Left renal pelvis (tissue), 4 donors: ENCODE measurements around the gene PLCZ1. TPM values are rescaled to one million over a fixed set of nuclear protein-coding genes. Genes with fewer than 3 reads are reported as not detected.
"Not testable (repeated sequence)": the region's sequence is repeated elsewhere in the genome, so short reads cannot be mapped to it uniquely, and the experiment has no call there.

Experiments used
- DNase-seq, 4 donors: peaks; one replicate each; pipeline ENCODE4 v3.0.0-alpha.2; 2013; ENCODE audit warnings: low read depth in 4 of 4, low spot score in 3 of 4
- polyA plus RNA-seq, 4 donors: library from polyadenylated mRNA; unstranded; fragments of 120-200 nt; gene quantifications; one replicate each; pipeline ENCODE4 v1.2.1, GENCODE V29; 2013; ENCODE audit not compliant: insufficient read length in 4 of 4

Gene PLCZ1
- under 1 TPM in 3 of 4 donors, not detected in 1; 0.23 to 0.73 (median 0.61) TPM for polyA plus RNA-seq

- no peak for DNase-seq
Measured at GRCh38 chr12:18737819-18738218, at the start of gene PLCZ1, which contains the start of gene CAPZA3. Gene PLCZ1, minus strand, starts transcription at chr12:18738012. Its CDS starts 641 bp downstream, at chr12:18737371. Gene CAPZA3, plus strand, starts transcription at chr12:18738119. Its CDS starts 150 bp downstream, at chr12:18738269.

GRCh38 chr12:18785465-18785864 lies 47.7 kb upstream of the PLCZ1 start:
- DNase-seq = not testable (repeated sequence)

DNA sequence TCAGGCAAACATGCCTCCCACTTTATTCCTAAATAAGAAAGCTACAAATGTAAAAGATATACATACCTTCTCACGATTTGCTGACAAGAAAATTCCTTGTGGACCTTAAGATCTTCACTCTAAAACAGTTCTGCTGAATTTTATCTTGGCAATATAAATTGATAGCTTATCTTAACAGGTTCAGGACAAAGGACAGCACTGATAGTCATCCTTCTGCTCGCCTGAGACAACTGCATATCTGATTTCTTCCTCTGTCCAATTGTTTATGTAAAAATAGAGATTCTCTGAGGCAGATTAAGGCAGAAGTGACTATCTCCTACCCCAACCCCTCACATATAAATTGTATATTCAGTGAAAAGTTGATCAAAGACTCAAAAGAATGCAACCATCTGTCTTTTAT lies 45.0 kb upstream of the PLCZ1 start:
- DNase-seq = no peak

DNA sequence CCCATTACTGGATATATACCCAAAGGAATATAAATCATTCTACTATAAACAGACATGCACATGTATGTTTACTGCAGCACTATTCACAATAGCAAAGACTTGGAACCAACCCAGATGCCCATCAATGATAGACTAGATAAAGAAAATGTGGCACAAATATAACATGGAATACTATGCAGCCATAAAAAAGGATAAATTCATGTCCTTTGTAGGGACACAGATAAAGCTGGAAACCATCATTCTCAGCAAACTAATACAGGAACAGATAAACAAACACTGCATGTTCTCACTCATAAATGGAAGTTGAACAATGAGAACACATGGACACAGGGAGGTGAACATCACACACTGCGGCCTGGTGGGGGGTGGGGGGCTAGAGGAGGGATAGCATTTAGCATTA lies 28.7 kb upstream of the PLCZ1 start:
- DNase-seq = not testable (repeated sequence)

- DNase-seq = no peak
Measured at GRCh38 chr12:18755341-18755740, 17.5 kb upstream of the PLCZ1 start.

GRCh38 chr12:18754124-18754707 lies 16.4 kb upstream of the PLCZ1 start:
- DNase-seq = no peak

DNA sequence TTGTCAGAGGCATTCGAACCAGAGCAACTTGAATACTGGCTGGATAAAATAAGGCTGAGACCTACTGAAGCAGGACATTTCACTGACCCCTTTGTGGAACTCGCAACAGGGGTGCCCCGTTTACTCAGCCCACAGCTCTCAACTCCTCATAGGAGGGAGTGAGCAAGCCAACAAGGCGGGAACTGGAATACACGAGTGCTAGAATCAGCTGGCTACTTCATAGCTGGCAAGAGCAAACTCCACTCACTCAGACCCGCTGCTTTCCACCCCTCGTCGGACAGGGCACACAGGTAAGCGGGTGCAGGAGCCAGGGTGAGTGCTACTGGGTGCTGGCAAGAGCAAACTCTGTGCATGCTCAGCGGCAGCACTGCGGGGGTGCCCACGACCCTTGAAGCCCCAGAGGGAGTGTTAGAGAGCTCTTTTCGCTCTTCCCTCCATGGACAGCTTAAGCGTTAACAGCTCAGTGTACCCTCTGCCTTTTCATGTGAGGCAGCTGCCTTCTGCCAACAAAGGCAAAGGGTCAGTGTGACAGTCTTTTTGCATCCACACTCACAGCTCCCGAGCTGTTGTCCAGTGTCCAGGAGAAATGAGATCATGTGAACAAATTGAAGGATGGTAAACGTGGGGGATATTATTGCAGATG lies 15.8 kb upstream of the PLCZ1 start:
- DNase-seq = no peak

- no peak for DNase-seq
Measured at GRCh38 chr12:18752947-18753346, 15.1 kb upstream of the PLCZ1 start.

GRCh38 chr12:18752280-18752920 lies 14.6 kb upstream of the PLCZ1 start:
- no peak for DNase-seq

- DNase-seq = no peak
Measured at GRCh38 chr12:18751866-18752265, 14.1 kb upstream of the PLCZ1 start.

- DNase-seq = no peak
Measured at GRCh38 chr12:18750085-18750484, 12.3 kb upstream of the PLCZ1 start.

DNA sequence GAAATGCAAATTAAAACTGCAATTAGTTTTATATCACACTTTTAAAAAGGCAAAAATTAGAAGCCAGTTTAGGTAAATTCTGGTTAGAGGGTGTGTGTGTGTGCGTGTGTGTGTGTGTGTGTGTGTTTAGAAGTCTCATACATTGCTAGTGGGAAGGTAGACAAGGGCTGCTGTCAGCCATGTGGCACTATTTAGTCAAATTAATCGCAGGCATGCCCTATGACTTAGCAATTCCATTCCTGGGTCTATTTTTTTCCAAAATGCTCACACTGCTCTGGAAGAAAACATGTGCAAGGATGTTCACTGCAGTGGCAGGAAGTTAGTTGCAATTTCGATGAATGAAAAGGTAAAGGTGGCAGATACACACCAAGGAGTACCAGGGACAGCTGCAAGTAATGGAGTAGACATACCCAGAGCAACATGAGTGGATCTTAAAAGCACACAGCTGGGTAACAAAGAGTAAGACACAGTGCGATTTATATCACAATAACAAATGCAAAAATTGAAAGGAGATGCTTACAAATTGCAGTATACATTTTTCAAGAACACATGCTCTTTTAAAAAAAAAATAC lies 11.7 kb upstream of the PLCZ1 start:
- DNase-seq = no peak

- no peak for DNase-seq
Measured at GRCh38 chr12:18747895-18748294, 10.1 kb upstream of the PLCZ1 start.

GRCh38 chr12:18731156-18731555 lies 6.7 kb downstream of the PLCZ1 start:
- DNase-seq = no peak

GRCh38 chr12:18723752-18724151 lies 14.1 kb downstream of the PLCZ1 start:
- no peak for DNase-seq

- DNase-seq = no peak
Measured at GRCh38 chr12:18721452-18721851, 16.4 kb downstream of the PLCZ1 start.

DNA sequence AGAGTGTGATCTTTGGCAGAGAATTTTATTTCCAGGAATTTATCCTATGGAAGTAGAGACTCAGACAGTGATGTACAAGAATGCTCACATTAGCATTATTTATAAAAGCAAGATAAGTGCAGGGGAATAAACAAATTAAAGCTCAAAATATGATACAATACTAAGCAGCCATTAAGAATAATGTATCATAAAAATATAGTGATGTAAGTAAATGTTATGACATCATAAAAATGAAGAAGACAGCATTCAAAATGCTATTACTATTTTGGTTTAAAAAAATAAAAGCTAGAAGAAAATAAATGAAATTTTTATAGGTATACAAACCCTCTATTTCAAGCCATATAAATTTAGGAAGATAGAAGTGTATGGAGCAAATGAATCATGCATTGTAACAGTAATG lies 17.1 kb downstream of the PLCZ1 start:
- no peak for DNase-seq

DNA sequence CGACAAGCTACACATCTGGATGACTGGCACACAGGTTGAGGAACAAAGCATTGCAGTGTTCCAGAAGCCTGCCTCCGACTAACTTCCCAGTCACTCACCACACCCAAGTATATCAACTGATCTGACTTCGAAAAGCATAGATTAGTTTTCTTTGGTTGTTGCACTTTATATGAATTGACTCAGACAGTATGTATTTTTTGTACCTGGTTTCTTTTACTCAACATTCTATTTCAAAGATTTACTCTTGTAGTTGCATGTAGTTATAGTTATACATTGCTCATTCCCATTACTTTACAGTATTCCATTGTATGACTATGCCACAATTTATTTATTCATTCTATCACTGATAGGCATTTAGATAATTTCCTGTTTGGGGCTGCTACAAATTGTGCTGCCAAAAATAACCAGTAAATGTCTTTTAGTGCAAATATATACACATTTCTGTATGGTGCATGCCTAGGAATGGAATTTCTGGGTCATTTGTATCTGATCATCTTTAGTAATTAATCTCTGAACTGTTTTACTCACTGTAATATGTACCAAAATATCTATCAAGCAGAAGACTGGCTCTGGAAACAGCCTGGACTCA lies 17.8 kb downstream of the PLCZ1 start:
- DNase-seq = no peak

DNA sequence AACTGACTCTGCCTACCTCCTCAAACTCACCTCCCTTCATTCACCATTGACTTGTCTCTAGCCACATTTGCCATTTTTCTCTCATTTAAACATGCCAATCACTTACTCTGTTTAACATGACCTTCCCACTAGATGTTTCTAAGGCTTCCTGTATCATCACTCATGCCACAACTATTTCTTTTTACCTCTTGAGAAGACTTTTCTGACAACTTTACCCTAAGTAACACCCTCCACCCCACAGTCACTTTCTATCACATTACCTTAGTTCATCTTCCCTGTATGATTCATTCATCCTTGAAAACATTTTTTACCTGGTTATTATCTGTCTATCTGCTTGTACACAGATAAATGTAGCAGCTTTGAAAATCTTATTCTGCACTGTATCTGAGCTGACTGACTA lies 19.4 kb downstream of the PLCZ1 start:
- no peak for DNase-seq

GRCh38 chr12:18716236-18716635 lies 21.6 kb downstream of the PLCZ1 start:
- DNase-seq = no peak

DNA sequence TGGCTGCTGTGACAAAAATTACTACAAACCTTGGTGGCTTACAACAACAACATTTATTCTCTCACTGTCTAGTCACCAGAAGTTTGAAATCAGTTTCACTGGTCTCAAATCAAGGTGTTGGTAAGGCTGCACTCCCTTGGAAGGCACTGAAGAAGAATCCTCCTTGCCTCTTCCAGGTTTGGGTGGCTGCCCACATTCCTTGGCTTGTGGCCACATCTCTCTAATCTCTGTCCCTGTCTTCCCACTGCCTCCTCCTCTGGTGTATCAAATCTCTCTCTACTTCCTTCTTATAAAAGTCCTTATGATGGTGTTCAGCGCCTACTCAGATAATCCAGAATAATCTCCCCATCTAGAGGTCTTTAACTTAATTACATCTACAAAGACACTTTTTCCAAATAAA lies 31.0 kb downstream of the PLCZ1 start:
- DNase-seq = no peak
